Measurements from ENCODE around the gene TNFRSF14. TPM values are rescaled to one million over a fixed set of nuclear protein-coding genes. Genes with fewer than 3 reads are reported as not detected.

TNFRSF14 gene
- total RNA-seq, 1 donor from 2014 or later: 16.0 TPM

GRCh38 chr1:2534687-2535441, 21.3 kb upstream of the TNFRSF14 start:
- intact Hi-C loops (cut with micrococcal nuclease): no loop called here
- ATAC-seq: no peak
- DNase-seq: no peak

GRCh38 chr1:2535455-2535854, 20.7 kb upstream of the TNFRSF14 start:
- intact Hi-C loops (cut with micrococcal nuclease): no loop called here
- no peak for ATAC-seq
- no peak for DNase-seq

DNA sequence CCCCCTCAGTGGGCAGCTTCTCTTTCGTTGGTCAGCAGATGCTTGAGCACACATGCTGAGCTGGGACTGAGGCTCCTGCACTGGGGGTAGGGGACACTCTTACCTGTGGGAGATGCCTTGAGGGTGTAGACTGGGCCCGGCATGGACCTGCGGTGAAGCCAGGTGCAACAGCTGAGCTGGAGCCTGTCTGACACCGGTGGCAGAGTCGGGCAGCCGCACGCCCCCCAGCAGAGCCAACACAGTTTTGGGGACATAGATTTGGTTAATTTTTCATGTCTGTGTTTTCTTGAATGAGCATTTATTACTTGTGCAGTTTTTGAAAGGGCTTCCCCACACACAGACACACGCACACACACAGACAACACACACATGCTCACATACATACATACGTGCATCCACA, 20.2 kb upstream of the TNFRSF14 start:
- ATAC-seq (no peak), DNase-seq (no peak)
- intact Hi-C loops (cut with micrococcal nuclease): no loop called here

DNA sequence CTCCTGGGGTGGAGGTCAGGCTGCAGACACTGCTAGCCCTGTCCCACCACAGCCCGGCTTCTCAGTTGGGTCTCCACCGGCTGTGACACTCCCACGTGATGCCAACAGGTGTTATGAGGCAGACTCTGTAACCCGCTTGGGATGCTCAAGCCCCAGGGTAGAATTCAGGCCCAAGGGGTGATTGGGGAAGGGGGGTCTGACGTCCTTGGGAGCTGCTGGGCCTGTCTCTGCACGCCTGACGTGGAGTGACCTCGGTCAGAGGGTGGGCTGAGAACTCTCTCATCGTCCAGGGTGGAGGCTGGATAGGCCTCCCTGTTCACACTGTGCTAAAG, 18.4 kb upstream of the TNFRSF14 start:
- ATAC-seq (no peak), DNase-seq (no peak)
- intact Hi-C loops (cut with micrococcal nuclease): no loop called here

- intact Hi-C loops (cut with micrococcal nuclease): no loop called here
- ATAC-seq (no peak), DNase-seq (no peak)
Measured at GRCh38 chr1:2538376-2538775, 17.8 kb upstream of the TNFRSF14 start.

- DNase-seq (no peak), ATAC-seq (no peak)
- intact Hi-C loops (cut with micrococcal nuclease): no loop called here
Measured at GRCh38 chr1:2538872-2539271, 17.3 kb upstream of the TNFRSF14 start.

DNA sequence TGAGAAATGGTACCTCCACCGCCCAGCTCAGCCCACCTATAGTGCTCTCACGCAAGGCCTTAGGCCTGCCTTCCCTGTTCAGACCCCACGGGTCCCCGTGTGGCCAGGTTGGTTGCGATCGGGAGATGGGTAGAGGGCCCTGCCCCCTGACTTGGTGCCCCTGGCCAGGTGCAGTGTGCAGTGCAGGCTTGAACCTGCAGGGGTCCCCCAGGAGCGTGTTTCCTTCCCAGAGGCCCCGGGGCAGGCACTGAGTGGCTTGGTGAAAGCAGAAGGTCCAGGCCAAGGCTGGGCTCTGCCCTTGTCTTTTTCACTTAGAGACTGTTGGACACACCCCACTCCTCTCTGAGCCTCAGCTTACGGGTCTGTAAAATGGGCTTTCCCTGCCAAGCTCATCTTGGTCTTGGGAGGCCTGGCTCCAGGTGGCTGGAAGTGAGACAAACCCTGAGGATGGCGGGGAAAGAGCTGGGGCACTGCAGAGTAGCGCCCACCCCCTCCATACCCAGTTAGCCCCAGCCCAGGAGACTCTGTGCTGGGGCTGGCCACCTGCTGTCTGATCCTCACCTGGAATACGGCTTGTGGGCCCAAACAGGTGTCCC, 16.8 kb upstream of the TNFRSF14 start:
- DNase-seq (no peak), ATAC-seq (no peak)
- intact Hi-C loops (cut with micrococcal nuclease): no loop called here

DNA sequence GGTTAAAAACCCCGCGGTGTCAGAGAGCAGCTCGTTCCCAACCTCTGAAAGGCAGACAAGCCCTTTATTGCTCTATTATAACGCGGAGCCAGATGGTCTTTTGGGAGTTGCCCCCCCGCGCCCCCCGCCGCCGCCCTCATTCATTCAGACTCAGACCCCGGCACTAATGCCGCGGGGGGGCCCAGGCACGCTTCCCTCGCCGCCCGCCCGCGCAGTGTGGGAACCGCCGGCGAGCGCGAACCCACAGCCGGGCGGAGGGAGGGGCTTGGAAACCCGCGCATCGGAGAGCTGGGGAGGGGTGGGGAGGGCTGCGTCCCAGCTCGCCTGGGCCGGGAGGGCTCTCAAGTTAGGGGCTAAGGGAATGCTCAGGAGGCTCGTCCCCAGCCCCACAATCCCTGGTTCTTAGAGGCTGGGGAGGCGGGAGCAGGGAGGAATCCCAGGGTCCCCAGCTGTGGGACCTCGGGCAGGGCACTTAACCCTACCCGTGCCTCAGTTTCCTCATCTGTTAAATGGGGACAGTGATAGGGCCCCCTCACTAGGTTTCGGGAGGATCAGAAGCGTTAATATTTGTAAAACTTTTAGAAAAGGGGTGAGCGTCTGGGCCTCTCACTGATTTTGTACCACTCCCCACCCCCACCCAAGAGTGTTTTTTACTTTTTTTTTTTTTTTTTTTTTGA, 15.2 kb upstream of the TNFRSF14 start:
- intact Hi-C loops (cut with micrococcal nuclease): no loop called here
- ATAC-seq: no peak

GRCh38 chr1:2541619-2542245, 14.4 kb upstream of the TNFRSF14 start:
- no peak for ATAC-seq
- intact Hi-C loops (cut with micrococcal nuclease): no loop called here
- DNase-seq: peak; percentile 82

More for the DNA sequence above, 15.2 kb upstream of the TNFRSF14 start:
- DNase-seq: peak; percentile 38

DNA sequence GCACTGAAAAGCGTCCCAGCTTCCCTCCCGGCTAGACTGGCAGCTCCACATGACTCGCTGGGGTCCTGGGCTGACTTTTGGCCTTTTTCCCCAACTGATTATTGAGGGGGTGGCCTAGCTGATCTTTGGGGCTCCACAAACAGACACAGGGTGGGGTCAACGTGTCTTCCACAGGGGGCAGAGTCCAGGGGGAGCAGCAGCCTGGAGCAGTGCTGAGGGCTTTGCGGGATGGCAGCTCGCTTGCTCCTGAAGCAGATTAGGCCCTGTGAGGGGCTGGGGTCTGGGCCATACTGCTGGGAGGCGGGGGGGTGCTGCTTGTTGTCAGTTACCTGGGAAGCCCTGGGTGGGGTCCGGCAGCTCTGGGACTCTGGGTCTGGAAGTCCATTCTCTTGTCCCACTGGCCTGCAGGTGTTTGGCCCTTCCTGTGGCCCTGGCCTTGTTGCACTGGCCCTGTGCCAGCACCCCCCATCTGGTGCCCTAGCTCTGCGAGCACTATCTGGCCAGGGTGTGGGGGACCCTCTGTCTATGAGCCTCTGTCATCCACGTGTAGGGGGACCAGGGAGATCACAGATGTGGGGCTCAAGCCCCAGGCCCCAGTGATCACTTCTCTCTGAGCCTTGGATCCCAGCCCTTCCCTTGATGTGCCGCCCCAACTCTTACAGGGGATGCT, 13.8 kb upstream of the TNFRSF14 start:
- DNase-seq (peak; percentile 41), ATAC-seq (no peak)
- intact Hi-C loops (cut with micrococcal nuclease): no loop called here

DNA sequence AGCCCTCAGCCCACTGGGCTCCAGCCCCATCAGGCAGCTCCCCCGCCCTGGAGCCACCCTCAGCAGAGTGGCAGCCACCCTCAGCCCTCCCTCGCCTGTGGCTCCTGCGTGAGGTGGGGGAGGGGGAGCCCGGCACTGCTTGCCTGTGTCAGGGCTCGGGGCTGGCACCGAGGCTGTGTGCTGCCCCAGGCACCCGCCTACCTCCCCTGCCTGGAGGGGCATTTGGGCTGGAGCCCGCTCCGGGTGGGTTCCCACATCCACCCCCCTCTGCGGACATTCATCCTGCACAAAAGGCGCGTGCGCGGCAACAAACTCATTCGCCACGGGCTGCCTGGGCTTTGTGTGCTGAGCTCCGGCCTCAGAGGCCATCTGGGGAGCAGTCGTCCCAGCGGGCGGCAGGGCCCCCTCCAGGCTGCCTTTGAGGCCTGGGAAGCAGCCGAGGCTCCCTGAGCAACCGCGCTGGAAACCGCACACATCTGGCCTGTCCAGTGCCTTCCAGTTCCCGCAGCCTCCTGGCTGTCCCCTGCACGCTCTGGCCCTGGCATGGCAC, 12.6 kb upstream of the TNFRSF14 start:
- intact Hi-C loops (cut with micrococcal nuclease): no loop called here
- DNase-seq: peak; percentile 38
- ATAC-seq: no peak

DNA sequence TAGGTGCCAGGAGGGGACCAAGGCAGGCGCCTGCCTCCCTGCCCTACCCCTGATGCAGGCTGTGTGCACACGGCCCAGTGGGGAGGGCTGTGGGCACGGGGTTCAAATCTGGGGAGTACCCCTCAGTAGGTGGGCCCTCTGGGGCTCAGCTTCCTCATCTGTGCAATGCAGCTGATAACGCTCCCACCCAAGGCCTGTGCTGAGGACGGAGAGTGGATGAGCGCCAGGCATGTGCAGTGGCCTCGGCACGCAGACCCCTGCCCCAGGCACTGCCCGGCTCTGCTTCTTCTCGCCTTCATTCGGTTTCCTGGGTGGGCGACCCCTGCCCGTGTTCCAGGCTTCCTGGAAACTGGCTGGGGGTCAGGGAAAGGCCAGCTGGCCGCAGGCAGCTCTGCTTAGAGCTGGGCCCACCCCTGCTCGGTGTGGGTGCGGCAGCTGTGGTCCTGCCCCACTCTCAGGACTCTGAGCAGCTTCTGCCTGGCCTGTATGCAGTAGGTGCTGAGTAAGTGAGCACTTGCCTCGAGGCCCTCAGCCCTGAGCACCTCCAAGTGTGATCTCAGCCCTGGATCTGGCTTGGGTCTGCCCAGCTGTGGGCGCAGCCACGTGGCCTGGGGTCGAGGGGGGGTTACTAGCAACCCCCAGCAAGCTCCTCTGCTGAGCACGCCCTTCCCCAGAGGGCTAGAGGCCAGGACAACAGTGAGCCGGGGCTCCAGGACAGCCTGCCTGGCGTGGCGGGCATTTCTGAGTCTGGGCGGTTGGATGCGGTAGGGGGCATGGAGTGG, 11.9 kb upstream of the TNFRSF14 start:
- intact Hi-C loops (cut with micrococcal nuclease): no loop called here
- DNase-seq: peak; percentile 55
- ATAC-seq: no peak

DNA sequence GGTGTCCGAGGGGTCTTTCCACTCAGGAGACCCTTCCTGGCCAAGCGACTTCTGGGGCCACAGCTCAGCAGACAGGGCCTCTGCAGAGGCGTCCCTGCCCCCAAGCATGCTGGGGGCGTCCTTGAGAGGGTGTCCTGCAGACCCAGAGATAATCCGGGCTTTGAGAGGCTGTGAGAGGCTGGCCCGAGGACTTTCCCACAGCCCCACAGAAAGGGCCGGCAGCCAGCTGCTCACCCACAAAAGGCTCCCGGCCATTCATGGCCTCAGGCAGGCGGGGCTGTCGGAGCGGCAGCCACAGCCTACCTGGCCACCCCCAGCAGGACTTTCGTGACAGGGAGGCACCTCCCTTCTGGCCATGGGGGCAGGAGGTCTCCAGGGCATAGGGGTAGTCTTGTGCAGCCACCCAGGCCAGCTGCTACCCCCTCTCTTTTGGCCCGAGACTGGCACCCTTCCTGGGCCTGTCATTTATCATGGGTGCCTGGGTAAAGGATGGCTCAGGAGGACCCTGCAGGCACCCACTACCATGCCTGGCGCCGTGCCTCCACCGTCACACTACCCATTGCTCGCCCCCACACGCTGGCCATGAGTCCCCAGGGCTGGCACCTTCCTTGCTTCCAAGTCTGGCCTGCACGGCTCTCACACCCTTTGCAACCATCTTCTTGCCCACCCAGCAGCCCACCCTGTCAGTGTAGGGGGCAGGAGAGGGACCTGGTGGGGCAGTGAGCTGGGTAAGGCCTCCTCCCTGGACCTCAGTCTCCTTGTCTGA, 11.1 kb upstream of the TNFRSF14 start:
- intact Hi-C loops (cut with micrococcal nuclease): no loop called here
- DNase-seq: peak; percentile 47
- no peak for ATAC-seq

- peak; percentile 72 for ATAC-seq
- DNase-seq: peak; percentile 94
- intact Hi-C loops (cut with micrococcal nuclease): no loop called here
Measured at GRCh38 chr1:2545754-2546514, 10.2 kb upstream of the TNFRSF14 start.

GRCh38 chr1:2546515-2547209, 9.5 kb upstream of the TNFRSF14 start:
- ATAC-seq: peak; percentile 72
- intact Hi-C loops (cut with micrococcal nuclease): no loop called here
- DNase-seq: peak; percentile 88

GRCh38 chr1:2547210-2548067, 8.7 kb upstream of the TNFRSF14 start:
- intact Hi-C loops (cut with micrococcal nuclease): no loop called here
- DNase-seq (peak; percentile 55), ATAC-seq (no peak)

Measured in left ventricle myocardium superior (tissue), 1 donor.